HepG2 (cell line): ENCODE measurements around the gene PLVAP. TPM values are rescaled to one million over a fixed set of nuclear protein-coding genes. Genes with fewer than 3 reads are reported as not detected.

Experiments used
- BORCS8-MEF2B ChIP-seq: sonication (generic); formaldehyde crosslinking; IDR thresholded peaks from 2 replicates; pipeline ENCODE4 v1.8.0; 2022; ENCODE audit warnings: mild to moderate bottlenecking, missing genetic modification reagents
- CAMTA2 ChIP-seq: sonication (generic); formaldehyde crosslinking; IDR thresholded peaks from 2 replicates; pipeline ENCODE4 v1.4.0; 2020; ENCODE audit warnings: mild to moderate bottlenecking, missing genetic modification reagents, borderline replicate concordance
- DPF2 ChIP-seq: sonication (generic); formaldehyde crosslinking; IDR thresholded peaks from 2 replicates; pipeline ENCODE4 v1.4.0; 2020; ENCODE audit warnings: mild to moderate bottlenecking, low read depth, missing genetic modification reagents, borderline replicate concordance
- JARID2 ChIP-seq: sonication (generic); formaldehyde crosslinking; IDR thresholded peaks from 2 replicates; pipeline ENCODE4 v1.8.1; 2023; ENCODE audit warnings: missing genetic modification reagents, inconsistent platforms; ENCODE audit not compliant: insufficient replicate concordance
- KMT2A ChIP-seq: sonication (generic); formaldehyde crosslinking; IDR thresholded peaks from 2 replicates; pipeline ENCODE4 v1.4.0; 2020; ENCODE audit warnings: missing genetic modification reagents
- NFE2 ChIP-seq: sonication (generic); formaldehyde crosslinking; IDR thresholded peaks from 2 replicates; pipeline ENCODE4 v1.4.0; 2020; ENCODE audit warnings: missing genetic modification reagents
- POLR2AphosphoS5 ChIP-seq: IDR thresholded peaks from 2 replicates; pipeline ENCODE4 v1.6.1; 2012; ENCODE audit warnings: low read depth, low read length
- REST ChIP-seq, 2 experiments: IDR thresholded peaks; 2 replicates each; pipeline ENCODE4 v1.6.1; 2011 to 2012; ENCODE audit warnings: low read length in 2 of 2, borderline replicate concordance in 1 of 2, low read depth in 1 of 2, mild to moderate bottlenecking in 1 of 2, moderate library complexity in 1 of 2
- RFX5 ChIP-seq: IDR thresholded peaks from 2 replicates; pipeline ENCODE4 v1.6.1; 2011; ENCODE audit warnings: low read depth, low read length, improper control_type of control experiment
- SMYD3 ChIP-seq: sonication (generic); formaldehyde crosslinking; IDR thresholded peaks from 2 replicates; pipeline ENCODE4 v1.8.1; 2023; ENCODE audit warnings: mild to moderate bottlenecking, missing genetic modification reagents
- SP5 ChIP-seq: IDR thresholded peaks from 2 replicates; pipeline ENCODE4 v1.6.1; 2016; ENCODE audit warnings: low read depth, borderline replicate concordance
- SPEN ChIP-seq: sonication (generic); formaldehyde crosslinking; IDR thresholded peaks from 2 replicates; pipeline ENCODE4 v1.5.1; 2020; ENCODE audit warnings: low read depth, mild to moderate bottlenecking, missing genetic modification reagents
- SUZ12 ChIP-seq: fragments of 150-350 bp; IDR thresholded peaks from 2 replicates; pipeline ENCODE4 v1.6.1; 2014; ENCODE audit warnings: low read depth, low read length
- TEAD2 ChIP-seq: sonication (generic); formaldehyde crosslinking; IDR thresholded peaks from 2 replicates; pipeline ENCODE4 v1.9.0; 2021; ENCODE audit warnings: missing genetic modification reagents
- ZBTB7A ChIP-seq: sonication (generic); formaldehyde crosslinking; IDR thresholded peaks from 2 replicates; pipeline ENCODE4 v1.8.0; 2022; ENCODE audit warnings: mild to moderate bottlenecking, missing genetic modification reagents
- ZBTB8A ChIP-seq: sonication (generic); formaldehyde crosslinking; IDR thresholded peaks from 2 replicates; pipeline ENCODE4 v1.4.0; 2020; ENCODE audit warnings: mild to moderate bottlenecking, low read depth, missing genetic modification reagents, borderline replicate concordance
- ZFP91 ChIP-seq: sonication (generic); formaldehyde crosslinking; IDR thresholded peaks from 2 replicates; pipeline ENCODE4 v1.9.0; 2022; ENCODE audit warnings: missing genetic modification reagents, mild to moderate bottlenecking, borderline replicate concordance
- ZNF263 ChIP-seq: sonication (generic); formaldehyde crosslinking; IDR thresholded peaks from 2 replicates; pipeline ENCODE4 v1.4.0; 2020; ENCODE audit warnings: missing genetic modification reagents
- ZNF280D ChIP-seq: sonication (generic); formaldehyde crosslinking; IDR thresholded peaks from 2 replicates; pipeline ENCODE4 v1.5.1; 2020; ENCODE audit warnings: mild to moderate bottlenecking, missing genetic modification reagents
- ZNF292 ChIP-seq: sonication (generic); formaldehyde crosslinking; IDR thresholded peaks from 2 replicates; pipeline ENCODE4 v1.8.1; 2022; ENCODE audit warnings: mild to moderate bottlenecking, low read depth, missing genetic modification reagents, borderline replicate concordance
- ZNF329 ChIP-seq: sonication (generic); formaldehyde crosslinking; IDR thresholded peaks from 2 replicates; pipeline ENCODE4 v1.9.0; 2021; ENCODE audit warnings: low read depth, mild to moderate bottlenecking, missing genetic modification reagents
- ZNF772 ChIP-seq: sonication (generic); formaldehyde crosslinking; IDR thresholded peaks from 2 replicates; pipeline ENCODE4 v1.5.0; 2020; ENCODE audit warnings: mild to moderate bottlenecking, missing genetic modification reagents
- polyA plus RNA-seq, 8 experiments: library from polyadenylated mRNA; depleted of rRNA in 3 of 8; stranded (reverse) in 7 of 8; unstranded in 1 of 8; fragments of >200 nt; fragmentation: Illumina TruSeq in 4 of 8; extraction: Trizol in 4 of 8; gene quantifications; 2 replicates each; pipeline versions ENCODE4 v1.2.1 to v1.2.3, GENCODE V29; 2011 to 2016; ENCODE audit warnings: low read depth in 4 of 8, missing spikeins in 1 of 8, mixed read lengths in 1 of 8; ENCODE audit not compliant: insufficient read depth in 1 of 8
- total RNA-seq, 5 experiments: library from RNA; depleted of rRNA; stranded (reverse); fragments of >200 nt; fragmentation: Illumina TruSeq; extraction: Trizol; gene quantifications; 2 replicates each; pipeline ENCODE4 v1.2.3, GENCODE V29; 2016; ENCODE audit warnings: low read depth in 1 of 5

Gene PLVAP
- total and polyA plus RNA-seq, 2 of the 13 experiments (the other 11 are each of a cell fraction or from before 2014, with no cell fraction given) = 0.26 TPM; not detected in 1

GRCh38 chr19:17309198-17309964 is 67.8 kb downstream of the PLVAP start, which contains the start of gene DDA1 (continued):
- TF ChIP-seq RFX5 (peak; percentile 67), ZFP91 (CRISPR knock-in tag) (peak; percentile 81; the same call in 1 of the 2 replicates), TEAD2 (no peak), REST (IDR thresholded peaks at IDR 0.05; ENCODE audit: borderline replicate concordance in 1 of 2, low read depth in 1 of 2, low read length in 2 of 2) (no peak), POLR2AphosphoS5 (peak; percentile 76), SUZ12 (peak; percentile 66), ZBTB8A (no peak), BORCS8-MEF2B (CRISPR knock-in tag) (peak; percentile 33; the same call in 1 of the 2 replicates), NFE2 (CRISPR knock-in tag) (no peak), ZNF329 (CRISPR knock-in tag) (no peak), DPF2 (CRISPR knock-in tag) (no peak), CAMTA2 (no peak), ZNF772 (CRISPR knock-in tag) (no peak; the same call in 1 of the 2 replicates), JARID2 (CRISPR knock-in tag) (no peak), ZNF263 (no peak), ZBTB7A (CRISPR knock-in tag) (peak; percentile 80; the same call in 1 of the 2 replicates), SPEN (CRISPR knock-in tag) (peak; percentile 60), SMYD3 (CRISPR knock-in tag) (no peak), ZNF280D (CRISPR knock-in tag) (peak; percentile 84), SP5 (CRISPR knock-in tag) (peak; percentile 93), ZNF292 (no peak), KMT2A (CRISPR knock-in tag) (no peak; the same call in 1 of the 2 replicates)
